Peyer's patch (tissue), 4 donors: ENCODE results near the gene LIPC.
A peak's percentile ranks its signal among the peaks of the same experiment; 100 is the strongest.

Source experiments
- CTCF ChIP-seq, 6 experiments: fragments of 450-650 bp in 4 of 6; fragments of 200-600 bp in 2 of 6; sonication (generic) in 1 of 6; IDR thresholded peaks; one replicate each; pipeline ENCODE4 v1.5.1; 2017 to 2019; ENCODE audit warnings: antibody characterized with exemption in 6 of 6, mild to moderate bottlenecking in 3 of 6, moderate library complexity in 1 of 6
- POLR2A ChIP-seq, 2 donors: fragments of 450-650 bp; IDR thresholded peaks; one replicate each; pipeline ENCODE4 v1.5.1; 2017; ENCODE audit warnings: antibody characterized with exemption in 2 of 2, mild to moderate bottlenecking in 2 of 2, moderate library complexity in 2 of 2

GRCh38 chr15:58565619-58566018 is 133.8 kb downstream of the LIPC start:
- TF ChIP-seq CTCF (IDR thresholded peaks at IDR 0.05) (peak in 1 of 6 experiments; percentile 15), POLR2A (IDR thresholded peaks at IDR 0.05) (no peak)
